HCT116 (cell line): Measurements from ENCODE around the gene ZP1. TPM values are rescaled to one million over a fixed set of nuclear protein-coding genes. Genes with fewer than 3 reads are reported as not detected.

Experiments
- ATAC-seq: fragments of 200-7000 bp; cut with Tn5 transposase; 2 replicates; pipeline ENCODE4 v1.9.1; 2020; ENCODE audit warnings: mild to moderate bottlenecking, moderate library complexity
- BruUV-seq: library from RNA; stranded (reverse); fragments of 400-500 nt; replicated peaks from 2 replicates; lab custom pipeline; 2021; lab: Mats Ljungman, UMichigan
- CTCF ChIA-PET: fragments of 300-600 bp; sonication (Branson Sonifier 250); formaldehyde crosslinking; loops from one replicate; lab custom pipeline; 2021; ENCODE audit warnings: antibody characterized with exemption; lab: Charles Lee
- POLR2A ChIA-PET: fragments of 300-600, 350-600 bp; sonication (Branson Sonifier 250); formaldehyde crosslinking; loops from one replicate; lab custom pipeline; 2021; ENCODE audit warnings: antibody characterized with exemption; lab: Charles Lee
- RAD21 ChIA-PET, 2 experiments: fragments of 300-600 bp; sonication (Branson Sonifier 250); formaldehyde crosslinking; loops; one replicate each; lab custom pipeline; 2023; ENCODE audit warnings: low total read pairs in 2 of 2; ENCODE audit not compliant: uncharacterized antibody in 2 of 2, unreplicated experiment in 2 of 2, low non-redundant PET in 1 of 2; lab: Charles Lee
- DNase-seq: peaks from one replicate; pipeline ENCODE4 v3.0.0-alpha.2; 2010; ENCODE audit warnings: low read depth, low spot score
- H2AFZ ChIP-seq: fragments of 200-600 bp; shearing (Covaris generic), sonication (generic); 2 replicates; pipeline ENCODE4 v1.6.1; 2017; ENCODE audit warnings: low read depth, mixed run types, mixed read lengths, antibody characterized with exemption, low read length; ENCODE audit not compliant: poor library complexity, severe bottlenecking
- H3K27ac ChIP-seq: 2 replicates; pipeline ENCODE4 v1.5.1; 2012; ENCODE audit warnings: low read depth, low read length
- H3K27me3 ChIP-seq: fragments of 200-600 bp; sonication (generic); 2 replicates; pipeline ENCODE4 v1.6.1; 2016; ENCODE audit warnings: mixed run types, low read length, mixed read lengths; ENCODE audit not compliant: insufficient read depth
- H3K36me3 ChIP-seq, 2 experiments: fragments of 200-500 bp in 1 of 2; fragments of 200-600 bp in 1 of 2; sonication (Bioruptor generic) in 1 of 2; sonication (generic) in 1 of 2; 2 replicates each; pipeline versions ENCODE4 v1.5.1 to v1.6.1; 2014 to 2016; ENCODE audit warnings: low read length in 2 of 2, inconsistent platforms in 1 of 2, mixed read lengths in 1 of 2, mixed run types in 1 of 2; ENCODE audit not compliant: insufficient read depth in 2 of 2, control insufficient read depth in 1 of 2
- H3K4me1 ChIP-seq, 2 experiments: fragments of 200-600 bp in 1 of 2; sonication (generic) in 1 of 2; 2 replicates each; pipeline versions ENCODE4 v1.5.1 to v1.6.1; 2012 to 2017; ENCODE audit warnings: low read length in 2 of 2, inconsistent platforms in 1 of 2, mild to moderate bottlenecking in 1 of 2, mixed read lengths in 1 of 2, mixed run types in 1 of 2, moderate library complexity in 1 of 2; ENCODE audit not compliant: insufficient read depth in 2 of 2, control insufficient read depth in 1 of 2
- H3K4me2 ChIP-seq: fragments of 200-600 bp; sonication (generic); 2 replicates; pipeline ENCODE4 v1.6.1; 2017; ENCODE audit warnings: mixed run types, low read length, mixed read lengths
- H3K4me3 ChIP-seq, 2 experiments: fragments of 200-600 bp in 1 of 2; sonication (generic) in 1 of 2; replicated peaks in 1 of 2; 2 replicates each; pipeline ENCODE4 v1.5.1; 2011 to 2016; ENCODE audit warnings: low read length in 2 of 2, control low read depth in 1 of 2, low read depth in 1 of 2, mild to moderate bottlenecking in 1 of 2, mixed read lengths in 1 of 2, mixed run types in 1 of 2
- H3K79me2 ChIP-seq: fragments of 200-600 bp; sonication (generic); 2 replicates; pipeline ENCODE4 v1.6.1; 2017; ENCODE audit warnings: mild to moderate bottlenecking, mixed run types, low read length, moderate library complexity, mixed read lengths; ENCODE audit not compliant: insufficient read depth
- H3K9ac ChIP-seq: fragments of 200-600 bp; sonication (generic); 2 replicates; pipeline ENCODE4 v1.6.1; 2016; ENCODE audit warnings: low read length, mixed read lengths
- H3K9me2 ChIP-seq: fragments of 200-600 bp; sonication (generic), shearing (Covaris generic); 2 replicates; pipeline ENCODE4 v1.6.1; 2017; ENCODE audit warnings: mixed run types, mild to moderate bottlenecking, moderate library complexity; ENCODE audit not compliant: insufficient read depth
- H3K9me3 ChIP-seq, 2 experiments: fragments of 200-500 bp in 1 of 2; fragments of 200-600 bp in 1 of 2; sonication (Bioruptor generic) in 1 of 2; sonication (generic) in 1 of 2; 2 replicates each; pipeline ENCODE4 v1.6.1; 2014 to 2017; ENCODE audit warnings: low read length in 2 of 2, mixed read lengths in 2 of 2, inconsistent platforms in 1 of 2, low read depth in 1 of 2, mild to moderate bottlenecking in 1 of 2, mixed run types in 1 of 2, moderate library complexity in 1 of 2; ENCODE audit not compliant: control insufficient read depth in 1 of 2, insufficient read depth in 1 of 2
- H4K20me1 ChIP-seq: fragments of 200-600 bp; sonication (generic), shearing (Covaris generic); 2 replicates; pipeline ENCODE4 v1.6.1; 2017; ENCODE audit warnings: mixed run types, mild to moderate bottlenecking, moderate library complexity; ENCODE audit not compliant: insufficient read depth
- CBX3 ChIP-seq: IDR thresholded peaks from 2 replicates; pipeline ENCODE4 v1.6.1; 2012; ENCODE audit warnings: low read depth
- CEBPB ChIP-seq: IDR thresholded peaks from 2 replicates; pipeline ENCODE4 v1.6.1; 2012; ENCODE audit warnings: low read depth
- ELF1 ChIP-seq: IDR thresholded peaks from 2 replicates; pipeline ENCODE4 v1.6.1; 2012; ENCODE audit warnings: low read depth, borderline replicate concordance
- FOSL1 ChIP-seq: IDR thresholded peaks from 2 replicates; pipeline ENCODE4 v1.6.1; 2012; ENCODE audit warnings: low read depth
- JUND ChIP-seq: IDR thresholded peaks from 2 replicates; pipeline ENCODE4 v1.6.1; 2012
- MAX ChIP-seq: IDR thresholded peaks from 2 replicates; pipeline ENCODE4 v1.6.1; 2012
- POLR2AphosphoS5 ChIP-seq: IDR thresholded peaks from 2 replicates; pipeline ENCODE4 v1.6.1; 2011; ENCODE audit warnings: mild to moderate bottlenecking, low read depth, low read length, moderate library complexity
- RAD21 ChIP-seq: IDR thresholded peaks from 2 replicates; pipeline ENCODE4 v1.6.1; 2012; ENCODE audit warnings: low read depth, mild to moderate bottlenecking
- TCF7L2 ChIP-seq: IDR thresholded peaks from 2 replicates; pipeline ENCODE4 v1.7.0; 2011; ENCODE audit warnings: borderline replicate concordance, inconsistent platforms; ENCODE audit not compliant: insufficient read depth, insufficient read length; ENCODE audit errors: extremely low read depth
- YY1 ChIP-seq: IDR thresholded peaks from 2 replicates; pipeline ENCODE4 v1.6.1; 2011; ENCODE audit warnings: low read length, low read depth, moderate library complexity, mild to moderate bottlenecking; ENCODE audit not compliant: insufficient replicate concordance; ENCODE audit errors: extremely low read depth
- ZFX ChIP-seq: fragments of 450-650 bp; IDR thresholded peaks from 2 replicates; pipeline ENCODE4 v1.6.1; 2017
- intact Hi-C: fragments of 100-400 bp; cut with micrococcal nuclease; formaldehyde crosslinking; loops from 2 replicates; pipeline ENCODE4 v1.10.0; 2022
- total RNA-seq: library from RNA; stranded (reverse); gene quantifications from one replicate; pipeline ENCODE4 v1.2.1, GENCODE V29; 2021; ENCODE audit not compliant: unreplicated experiment
- TF ChIP-seq, protein P1 (sequence below), 3 experiments: fragments of 200-600 bp in 1 of 3; sonication (generic) in 1 of 3; IDR thresholded peaks in 2 of 3; conservative IDR thresholded peaks in 1 of 3; 2 replicates each; pipeline ENCODE4 v1.5.1; 2012 to 2017; ENCODE audit warnings: low read depth in 2 of 3, low read length in 2 of 3, antibody characterized with exemption in 1 of 3, borderline replicate concordance in 1 of 3, control low read depth in 1 of 3, mild to moderate bottlenecking in 1 of 3, mixed read lengths in 1 of 3, mixed run types in 1 of 3, moderate library complexity in 1 of 3; ENCODE audit not compliant: insufficient read depth in 1 of 3
- TF ChIP-seq, protein P2 (sequence below): IDR thresholded peaks from 2 replicates; pipeline ENCODE4 v1.6.1; 2012

ZP1 gene
- total RNA-seq, 1 experiment from 2014 or later: not detected

DNA sequence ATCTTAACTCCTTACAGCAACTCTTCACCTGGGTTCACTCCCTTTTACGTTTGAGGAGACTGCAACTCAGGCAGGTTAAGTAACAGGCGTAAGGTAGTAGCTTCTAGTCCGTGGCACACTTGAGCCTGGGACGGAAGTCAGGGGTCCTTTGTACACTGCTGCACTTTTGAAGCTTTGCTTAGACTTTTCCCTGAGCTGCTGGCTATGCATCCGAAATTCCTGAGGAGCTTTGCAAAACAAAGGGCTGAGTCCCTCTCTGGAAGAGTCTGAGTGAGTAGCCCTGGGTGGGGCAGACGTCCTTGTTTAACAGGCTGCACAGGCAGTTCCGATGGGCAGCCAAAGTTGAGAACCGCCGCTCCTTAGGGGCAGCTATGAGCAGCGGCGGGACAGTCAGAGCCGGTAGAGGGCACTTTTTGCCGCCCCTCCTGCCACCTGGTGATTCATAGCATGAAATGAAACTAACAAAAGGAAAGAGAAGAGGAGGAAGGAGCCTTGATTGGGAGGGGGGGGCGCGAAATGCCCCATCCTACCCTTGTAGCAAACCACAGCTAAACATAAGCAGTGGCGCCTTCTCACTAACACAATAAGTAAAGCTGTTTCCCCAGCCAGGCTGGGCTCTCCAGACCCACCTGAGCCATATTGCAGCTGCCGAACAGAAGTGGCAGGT is 48.0 kb downstream of the ZP1 start:
- peaks cover 4 to 8% of the 10 kb centered on the region in 2 experiments; a peak in 2 of 4 replicates for H3K36me3 ChIP-seq
- RAD21 ChIA-PET: no interaction called here
- peak overlapping the region; percentile 61 to 67 for H3K4me3 ChIP-seq
- H3K4me2 ChIP-seq: peak overlapping the region; percentile 89
- peak; percentile 41 for DNase-seq
- POLR2A ChIA-PET: interaction anchor here (0.9 kb wide), 1 partner anchor 10 kb away, joined by 4 read pairs; no protein-coding TSS in a partner anchor
- CTCF ChIA-PET: interaction anchor here (0.6 to 2.1 kb wide), 6 partner anchors 11 to 271 kb away, joined by 3 to 13 read pairs (median 4); no protein-coding TSS in a partner anchor
- peaks cover 26 to 66% of the 10 kb centered on the region in 2 experiments for H3K4me1 ChIP-seq
- peak overlapping the region; percentile 73 for H3K9ac ChIP-seq
- intact Hi-C loops: loop anchor here (10.0 kb wide), 1 partner anchor 269 kb away; no protein-coding TSS in a partner anchor
- peaks cover 57% of the 10 kb centered on the region for H3K79me2 ChIP-seq
- H3K27ac ChIP-seq: peak overlapping the region; percentile 61
- no peaks in the 10 kb centered on the region for H3K9me3 ChIP-seq
- peak; percentile 71 for ATAC-seq
- H3K27me3 ChIP-seq: no peaks in the 10 kb centered on the region
- H4K20me1 ChIP-seq: no peaks in the 10 kb centered on the region; the same call in 1 of the 2 replicates
- no peak overlapping the region for H2AFZ ChIP-seq
- H3K9me2 ChIP-seq: no peaks in the 10 kb centered on the region
- BruUV-seq: TSS peak; percentile 48
- TF ChIP-seq MAX: 0 out of 2 replicates have a peak, but pooled peaks have one; percentile 26
- no peak for TF ChIP-seq ZFX
- TF ChIP-seq TCF7L2: no peak
- TF ChIP-seq FOSL1: 0 out of 2 replicates have a peak, but pooled peaks have one; percentile 31
- TF ChIP-seq, protein P1, sequence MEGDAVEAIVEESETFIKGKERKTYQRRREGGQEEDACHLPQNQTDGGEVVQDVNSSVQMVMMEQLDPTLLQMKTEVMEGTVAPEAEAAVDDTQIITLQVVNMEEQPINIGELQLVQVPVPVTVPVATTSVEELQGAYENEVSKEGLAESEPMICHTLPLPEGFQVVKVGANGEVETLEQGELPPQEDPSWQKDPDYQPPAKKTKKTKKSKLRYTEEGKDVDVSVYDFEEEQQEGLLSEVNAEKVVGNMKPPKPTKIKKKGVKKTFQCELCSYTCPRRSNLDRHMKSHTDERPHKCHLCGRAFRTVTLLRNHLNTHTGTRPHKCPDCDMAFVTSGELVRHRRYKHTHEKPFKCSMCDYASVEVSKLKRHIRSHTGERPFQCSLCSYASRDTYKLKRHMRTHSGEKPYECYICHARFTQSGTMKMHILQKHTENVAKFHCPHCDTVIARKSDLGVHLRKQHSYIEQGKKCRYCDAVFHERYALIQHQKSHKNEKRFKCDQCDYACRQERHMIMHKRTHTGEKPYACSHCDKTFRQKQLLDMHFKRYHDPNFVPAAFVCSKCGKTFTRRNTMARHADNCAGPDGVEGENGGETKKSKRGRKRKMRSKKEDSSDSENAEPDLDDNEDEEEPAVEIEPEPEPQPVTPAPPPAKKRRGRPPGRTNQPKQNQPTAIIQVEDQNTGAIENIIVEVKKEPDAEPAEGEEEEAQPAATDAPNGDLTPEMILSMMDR (IDR thresholded peaks at IDR 0.05 in 2 of 3, conservative IDR thresholded peaks at IDR 0.05 in 1 of 3; ENCODE audit: borderline replicate concordance in 1 of 3, insufficient read depth in 1 of 3, low read depth in 2 of 3, low read length in 2 of 3): peak; percentile 29 to 68 (median 34); a peak in 4 of 6 replicates
- TF ChIP-seq POLR2AphosphoS5: 0 out of 2 replicates have a peak, but pooled peaks have one; percentile 23
- TF ChIP-seq RAD21: peak; percentile 58
- no peak for TF ChIP-seq YY1
- TF ChIP-seq JUND: peak; percentile 45; the same call in 1 of the 2 replicates
- no peak for TF ChIP-seq ELF1
- TF ChIP-seq, protein P2, sequence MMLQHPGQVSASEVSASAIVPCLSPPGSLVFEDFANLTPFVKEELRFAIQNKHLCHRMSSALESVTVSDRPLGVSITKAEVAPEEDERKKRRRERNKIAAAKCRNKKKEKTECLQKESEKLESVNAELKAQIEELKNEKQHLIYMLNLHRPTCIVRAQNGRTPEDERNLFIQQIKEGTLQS: no peak
- no peak for TF ChIP-seq CBX3
- no peak for TF ChIP-seq CEBPB
